Keratinocyte (primary cell): Measurements from ENCODE around the gene ZFYVE19. TPM values are rescaled to one million over a fixed set of nuclear protein-coding genes. Genes with fewer than 3 reads are reported as not detected.

ENCODE experiments used
- DNase-seq: peaks from one replicate; pipeline ENCODE4 v3.0.0-alpha.2; 2011; ENCODE audit warnings: low read depth, missing footprints, low spot score
- FAIRE-seq: peaks from 2 replicates; lab custom pipeline; 2011; peaks lifted over from hg19 to GRCh38; lab: Jason Lieb, UNC
- H2AFZ ChIP-seq: 2 replicates; pipeline ENCODE4 v1.6.0; 2012; ENCODE audit warnings: low read length, control low read depth, inconsistent platforms; ENCODE audit not compliant: control insufficient read depth
- H3K27ac ChIP-seq: 2 replicates; pipeline ENCODE4 v1.5.1; 2011; ENCODE audit warnings: low read length; ENCODE audit not compliant: control insufficient read depth, insufficient read depth
- H3K27me3 ChIP-seq: 3 replicates; pipeline ENCODE4 v1.6.0; 2011; ENCODE audit warnings: low read length; ENCODE audit not compliant: control insufficient read depth, insufficient read depth; ENCODE audit errors: extremely low read depth
- H3K36me3 ChIP-seq, 2 experiments: 2 replicates in 1 of 2; 3 replicates in 1 of 2; pipeline ENCODE4 v1.5.1; 2011; ENCODE audit warnings: low read length in 2 of 2, mild to moderate bottlenecking in 1 of 2; ENCODE audit not compliant: control insufficient read depth in 2 of 2, insufficient read depth in 2 of 2; ENCODE audit errors: extremely low read depth in 1 of 2
- H3K4me1 ChIP-seq: 3 replicates; pipeline ENCODE4 v1.5.1; 2011; ENCODE audit warnings: low read length; ENCODE audit not compliant: control insufficient read depth, insufficient read depth; ENCODE audit errors: extremely low read depth
- H3K4me2 ChIP-seq: 3 replicates; pipeline ENCODE4 v1.6.0; 2011; ENCODE audit warnings: low read depth, low read length; ENCODE audit not compliant: control insufficient read depth, insufficient read depth; ENCODE audit errors: extremely low read depth
- H3K4me3 ChIP-seq, 3 experiments: fragments of 200-600 bp in 1 of 3; sonication (generic) in 1 of 3; 2 replicates in 2 of 3; 3 replicates in 1 of 3; pipeline ENCODE4 v1.5.1; 2011 to 2016; ENCODE audit warnings: low read length in 3 of 3, mild to moderate bottlenecking in 3 of 3, control low read depth in 2 of 3, inconsistent platforms in 1 of 3, low read depth in 1 of 3, mixed read lengths in 1 of 3, mixed run types in 1 of 3, moderate library complexity in 1 of 3; ENCODE audit not compliant: control insufficient read depth in 2 of 3, insufficient read depth in 2 of 3; ENCODE audit errors: extremely low read depth in 1 of 3
- H3K79me2 ChIP-seq: 2 replicates; pipeline ENCODE4 v1.6.0; 2012; ENCODE audit warnings: low read length; ENCODE audit not compliant: control insufficient read depth, insufficient read depth
- H3K9ac ChIP-seq: 3 replicates; pipeline ENCODE4 v1.6.0; 2011; ENCODE audit warnings: low read length; ENCODE audit not compliant: control insufficient read depth, insufficient read depth; ENCODE audit errors: extremely low read depth
- H3K9me1 ChIP-seq: 3 replicates; pipeline ENCODE4 v1.6.0; 2011; ENCODE audit warnings: low read length; ENCODE audit not compliant: control insufficient read depth, insufficient read depth; ENCODE audit errors: extremely low read depth
- H3K9me3 ChIP-seq: 2 replicates; pipeline ENCODE4 v1.5.1; 2012; ENCODE audit warnings: low read depth, low read length; ENCODE audit not compliant: control insufficient read depth
- H4K20me1 ChIP-seq: 3 replicates; pipeline ENCODE4 v1.6.0; 2011; ENCODE audit warnings: low read length; ENCODE audit not compliant: control insufficient read depth, insufficient read depth; ENCODE audit errors: extremely low read depth
- EZH2 ChIP-seq: IDR thresholded peaks from one replicate; pipeline ENCODE4 v1.6.1; 2012; ENCODE audit warnings: inconsistent platforms, mild to moderate bottlenecking, low read length, moderate library complexity
- dilution Hi-C: fragments of 300-500 bp; cut with MboI; formaldehyde crosslinking; loops from one replicate; pipeline ENCODE4 v1.7.0; 2020; ENCODE audit warnings: low sequenced_read_pairs; ENCODE audit not compliant: extremely low pct_ligation_motif_present
- polyA plus RNA-seq, 5 experiments: library from polyadenylated mRNA; depleted of rRNA in 3 of 5; stranded (reverse) in 3 of 5; stranded (forward) in 1 of 5; unstranded in 1 of 5; fragments of >200 nt; gene quantifications; 1 replicate in 1 of 5; 2 replicates in 3 of 5; 3 replicates in 1 of 5; pipeline versions ENCODE4 v1.2.1 to v1.2.3, GENCODE V29; 2011 to 2012; ENCODE audit warnings: missing spikeins in 2 of 5, low read depth in 1 of 5, low replicate concordance in 1 of 5
- TF ChIP-seq, protein P1 (sequence below), 3 experiments: IDR thresholded peaks in 1 of 3; conservative IDR thresholded peaks in 1 of 3; optimal IDR thresholded peaks in 1 of 3; 2 replicates in 2 of 3; 3 replicates in 1 of 3; pipeline versions ENCODE3 to v1.5.1; 2011; ENCODE audit warnings: low read length in 3 of 3, mild to moderate bottlenecking in 3 of 3, moderate library complexity in 2 of 3, control low read depth in 1 of 3, inconsistent platforms in 1 of 3; ENCODE audit not compliant: insufficient read depth in 2 of 3; ENCODE audit errors: extremely low read depth in 1 of 3

The ZFYVE19 gene
- polyA plus RNA-seq, 1 donor (not counting 4 experiments of a cell fraction or from before 2014, with no cell fraction given): 19.0 TPM

DNA sequence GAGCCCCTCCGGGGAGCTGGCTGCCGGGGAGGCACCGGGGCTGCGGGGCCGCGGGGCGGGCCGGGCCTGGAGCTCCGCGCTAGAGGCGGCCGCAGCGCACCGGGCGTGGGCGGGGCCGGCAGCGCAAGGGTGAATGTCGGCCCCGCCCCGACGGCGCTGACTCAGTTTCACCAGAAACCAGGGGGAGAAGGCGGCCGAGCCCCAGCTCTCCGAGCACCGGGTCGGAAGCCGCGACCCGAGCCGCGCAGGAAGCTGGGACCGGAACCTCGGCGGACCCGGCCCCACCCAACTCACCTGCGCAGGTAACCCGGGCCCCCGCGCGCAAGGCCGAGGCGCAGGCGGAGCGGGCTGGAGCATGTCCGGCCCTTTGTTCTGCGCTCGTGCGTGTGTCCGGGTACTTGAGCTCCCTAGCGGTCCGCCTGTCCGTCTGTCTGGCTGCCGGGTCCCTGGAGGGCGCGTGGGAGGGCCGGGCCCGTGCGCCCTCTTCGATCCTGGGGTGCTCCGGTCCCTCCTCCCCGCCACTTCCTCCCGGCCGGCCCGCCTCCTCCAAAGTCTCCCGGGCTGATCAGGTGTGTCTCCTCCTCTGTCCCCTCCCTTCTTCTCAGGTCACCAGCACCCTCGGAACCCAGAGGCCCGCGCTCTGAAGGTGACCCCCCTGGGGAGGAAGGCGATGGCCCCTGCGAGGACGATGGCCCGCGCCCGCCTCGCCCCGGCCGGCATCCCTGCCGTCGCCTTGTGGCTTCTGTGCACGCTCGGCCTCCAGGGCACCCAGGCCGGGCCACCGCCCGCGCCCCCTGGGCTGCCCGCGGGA is 37.2 kb downstream of the ZFYVE19 start, which contains the start of gene SPINT1:
SPINT1 (plus strand) TSS at position 164 of the 811 bp plus-strand sequence; CDS start at position 671, 507 bp downstream.
- TF ChIP-seq, protein P1, sequence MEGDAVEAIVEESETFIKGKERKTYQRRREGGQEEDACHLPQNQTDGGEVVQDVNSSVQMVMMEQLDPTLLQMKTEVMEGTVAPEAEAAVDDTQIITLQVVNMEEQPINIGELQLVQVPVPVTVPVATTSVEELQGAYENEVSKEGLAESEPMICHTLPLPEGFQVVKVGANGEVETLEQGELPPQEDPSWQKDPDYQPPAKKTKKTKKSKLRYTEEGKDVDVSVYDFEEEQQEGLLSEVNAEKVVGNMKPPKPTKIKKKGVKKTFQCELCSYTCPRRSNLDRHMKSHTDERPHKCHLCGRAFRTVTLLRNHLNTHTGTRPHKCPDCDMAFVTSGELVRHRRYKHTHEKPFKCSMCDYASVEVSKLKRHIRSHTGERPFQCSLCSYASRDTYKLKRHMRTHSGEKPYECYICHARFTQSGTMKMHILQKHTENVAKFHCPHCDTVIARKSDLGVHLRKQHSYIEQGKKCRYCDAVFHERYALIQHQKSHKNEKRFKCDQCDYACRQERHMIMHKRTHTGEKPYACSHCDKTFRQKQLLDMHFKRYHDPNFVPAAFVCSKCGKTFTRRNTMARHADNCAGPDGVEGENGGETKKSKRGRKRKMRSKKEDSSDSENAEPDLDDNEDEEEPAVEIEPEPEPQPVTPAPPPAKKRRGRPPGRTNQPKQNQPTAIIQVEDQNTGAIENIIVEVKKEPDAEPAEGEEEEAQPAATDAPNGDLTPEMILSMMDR (optimal IDR thresholded peaks at IDR 0.05 in 1 of 3, IDR thresholded peaks at IDR 0.05 in 1 of 3, conservative IDR thresholded peaks at IDR 0.05 in 1 of 3; ENCODE audit: extremely low read depth in 1 of 3, insufficient read depth in 2 of 3, low read length in 3 of 3): no peak
- no peak for TF ChIP-seq EZH2

DNA sequence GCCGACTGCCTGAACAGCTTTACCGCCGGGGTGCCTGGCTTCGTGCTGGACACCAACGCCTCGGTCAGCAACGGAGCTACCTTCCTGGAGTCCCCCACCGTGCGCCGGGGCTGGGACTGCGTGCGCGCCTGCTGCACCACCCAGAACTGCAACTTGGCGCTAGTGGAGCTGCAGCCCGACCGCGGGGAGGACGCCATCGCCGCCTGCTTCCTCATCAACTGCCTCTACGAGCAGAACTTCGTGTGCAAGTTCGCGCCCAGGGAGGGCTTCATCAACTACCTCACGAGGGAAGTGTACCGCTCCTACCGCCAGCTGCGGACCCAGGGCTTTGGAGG is 37.8 kb downstream of the ZFYVE19 start:
- dilution Hi-C loops: no loop called here

More for the DNA sequence above, 37.2 kb downstream of the ZFYVE19 start, which contains the start of gene SPINT1:
- Histone ChIP-seq H3K4me3 (peak within 1 kb of the TSS; percentile 79 to 99 (median 95)), H3K27me3 (no peaks in the 10 kb centered on the region), H4K20me1 (peaks cover 21% of the 10 kb centered on the region), H2AFZ (peak within 1 kb of the TSS; percentile 82), H3K9ac (peak within 1 kb of the TSS; percentile 85), H3K36me3 (peaks cover 1 to 20% of the 10 kb centered on the region in 2 experiments), H3K27ac (peak within 1 kb of the TSS; percentile 92), H3K79me2 (peaks cover 45% of the 10 kb centered on the region), H3K4me2 (peak within 1 kb of the TSS; percentile 97), H3K9me1 (peaks cover 4% of the 10 kb centered on the region), H3K4me1 (peaks cover 42% of the 10 kb centered on the region), H3K9me3 (no peaks in the 10 kb centered on the region)
- FAIRE-seq (no peak), DNase-seq (peak; percentile 55)
- dilution Hi-C loops: no loop called here

More for the DNA sequence above, 37.8 kb downstream of the ZFYVE19 start:
- H3K79me2 ChIP-seq: peaks cover 51% of the 10 kb centered on the region
- peak overlapping the region; percentile 79 to 99 (median 95) for H3K4me3 ChIP-seq
- no peak for TF ChIP-seq EZH2
- TF ChIP-seq, protein P1 (optimal IDR thresholded peaks at IDR 0.05 in 1 of 3, IDR thresholded peaks at IDR 0.05 in 1 of 3, conservative IDR thresholded peaks at IDR 0.05 in 1 of 3; ENCODE audit: extremely low read depth in 1 of 3, insufficient read depth in 2 of 3, low read length in 3 of 3): no peak
- peak overlapping the region; percentile 92 for H3K27ac ChIP-seq
- peaks cover 4% of the 10 kb centered on the region for H3K9me1 ChIP-seq
- H2AFZ ChIP-seq: peak overlapping the region; percentile 64
- H3K4me2 ChIP-seq: peak overlapping the region; percentile 97
- H3K9me3 ChIP-seq: no peaks in the 10 kb centered on the region
- peaks cover 21% of the 10 kb centered on the region for H4K20me1 ChIP-seq
- DNase-seq: no peak
- H3K4me1 ChIP-seq: peaks cover 42% of the 10 kb centered on the region
- peak overlapping the region; percentile 85 for H3K9ac ChIP-seq
- H3K36me3 ChIP-seq: peaks cover 3 to 20% of the 10 kb centered on the region in 2 experiments
- no peak for FAIRE-seq
- no peaks in the 10 kb centered on the region for H3K27me3 ChIP-seq
